Glutamatergic neuron (in vitro differentiated cells): Measurements from ENCODE around the gene GLT8D2. TPM values are rescaled to one million over a fixed set of nuclear protein-coding genes. Genes with fewer than 3 reads are reported as not detected.

Experiments used
- DNase-seq: peaks from one replicate; pipeline ENCODE4 v3.0.0; 2022
- H3K27ac Mint-ChIP-seq: one replicate; pipeline ENCODE4 v1.8.0; 2020; ENCODE audit warnings: mild to moderate bottlenecking, mixed read lengths, inconsistent platforms; ENCODE audit not compliant: unreplicated experiment
- H3K27me3 Mint-ChIP-seq: one replicate; pipeline ENCODE4 v1.8.0; 2020; ENCODE audit warnings: mild to moderate bottlenecking, moderate library complexity, mixed read lengths, inconsistent platforms; ENCODE audit not compliant: unreplicated experiment
- H3K36me3 Mint-ChIP-seq: one replicate; pipeline ENCODE4 v1.8.0; 2020; ENCODE audit warnings: mild to moderate bottlenecking, mixed read lengths, inconsistent platforms; ENCODE audit not compliant: unreplicated experiment
- H3K4me1 Mint-ChIP-seq: one replicate; pipeline ENCODE4 v1.8.0; 2020; ENCODE audit warnings: mild to moderate bottlenecking, low read depth, mixed read lengths, inconsistent platforms; ENCODE audit not compliant: unreplicated experiment
- H3K4me3 Mint-ChIP-seq: one replicate; pipeline ENCODE4 v1.8.0; 2020; ENCODE audit warnings: mild to moderate bottlenecking, mixed read lengths, inconsistent platforms; ENCODE audit not compliant: unreplicated experiment
- H3K9me3 Mint-ChIP-seq: one replicate; pipeline ENCODE4 v1.8.0; 2020; ENCODE audit warnings: mild to moderate bottlenecking, moderate library complexity, mixed read lengths, inconsistent platforms; ENCODE audit not compliant: unreplicated experiment
- total RNA-seq: library from RNA; stranded (reverse); fragmentation: NEBNext Ultra II Directional; extraction: Animal tissue kit (Norgen Biotek cat#: 25700); gene quantifications from one replicate; pipeline ENCODE4 v1.2.1, GENCODE V29; 2021; ENCODE audit not compliant: unreplicated experiment
- TF ChIP-seq, protein P1 (sequence below): fragments of 200-600 bp; sonication (generic); IDR thresholded peaks from one replicate; pipeline ENCODE4 v1.5.0; 2021; ENCODE audit not compliant: partially characterized antibody, unreplicated experiment

GLT8D2 gene
- total RNA-seq, 1 donor from 2014 or later = not detected

DNA sequence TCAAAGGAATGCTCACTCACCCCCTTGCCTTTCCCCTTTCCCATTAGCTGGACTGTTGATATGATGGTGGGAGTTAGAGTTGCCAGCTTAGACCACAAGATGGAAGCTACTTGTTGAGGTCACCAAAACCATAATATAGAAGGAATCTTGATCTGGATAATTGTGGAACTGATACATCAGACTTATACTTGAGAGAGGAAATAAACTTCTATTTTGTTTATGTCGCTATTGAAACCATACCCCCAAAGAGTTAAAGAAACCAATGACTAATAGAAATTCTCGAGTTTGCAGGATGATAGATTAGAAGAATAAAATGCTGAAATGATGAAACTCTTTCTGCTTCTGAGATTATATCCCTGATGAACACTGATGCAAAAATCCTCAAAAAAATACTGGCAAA lies 46.4 kb downstream of the GLT8D2 start:
- H3K4me3 Mint-ChIP-seq = no peak overlapping the region
- H3K36me3 Mint-ChIP-seq = no peaks in the 10 kb centered on the region

DNA sequence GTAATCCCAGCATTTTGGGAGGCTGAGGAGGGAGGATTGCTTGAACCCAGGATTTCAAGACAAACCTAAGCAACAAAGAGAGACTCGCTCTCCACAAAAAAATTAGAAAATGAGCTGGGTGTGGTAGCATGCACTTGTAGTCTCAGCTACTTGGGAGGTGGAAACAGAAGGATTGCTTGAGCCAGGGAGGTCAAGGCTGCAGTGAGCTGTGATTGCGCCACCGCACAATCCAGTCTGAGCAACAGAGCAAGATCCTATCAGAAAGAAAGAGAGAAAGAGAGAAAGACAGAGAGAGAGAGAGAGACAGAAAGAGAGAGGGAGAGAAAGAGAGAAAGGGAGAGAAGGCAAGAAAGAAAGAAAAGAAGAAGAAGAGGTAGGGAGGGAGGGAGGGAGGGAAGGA lies 47.3 kb downstream of the GLT8D2 start:
- Mint-ChIP-seq H3K9me3 (no peaks in the 10 kb centered on the region), H3K27ac (no peak overlapping the region), H3K27me3 (no peaks in the 10 kb centered on the region), H3K36me3 (no peaks in the 10 kb centered on the region), H3K4me1 (no peaks in the 10 kb centered on the region), H3K4me3 (no peak overlapping the region)
- no peak for DNase-seq
- TF ChIP-seq, protein P1, sequence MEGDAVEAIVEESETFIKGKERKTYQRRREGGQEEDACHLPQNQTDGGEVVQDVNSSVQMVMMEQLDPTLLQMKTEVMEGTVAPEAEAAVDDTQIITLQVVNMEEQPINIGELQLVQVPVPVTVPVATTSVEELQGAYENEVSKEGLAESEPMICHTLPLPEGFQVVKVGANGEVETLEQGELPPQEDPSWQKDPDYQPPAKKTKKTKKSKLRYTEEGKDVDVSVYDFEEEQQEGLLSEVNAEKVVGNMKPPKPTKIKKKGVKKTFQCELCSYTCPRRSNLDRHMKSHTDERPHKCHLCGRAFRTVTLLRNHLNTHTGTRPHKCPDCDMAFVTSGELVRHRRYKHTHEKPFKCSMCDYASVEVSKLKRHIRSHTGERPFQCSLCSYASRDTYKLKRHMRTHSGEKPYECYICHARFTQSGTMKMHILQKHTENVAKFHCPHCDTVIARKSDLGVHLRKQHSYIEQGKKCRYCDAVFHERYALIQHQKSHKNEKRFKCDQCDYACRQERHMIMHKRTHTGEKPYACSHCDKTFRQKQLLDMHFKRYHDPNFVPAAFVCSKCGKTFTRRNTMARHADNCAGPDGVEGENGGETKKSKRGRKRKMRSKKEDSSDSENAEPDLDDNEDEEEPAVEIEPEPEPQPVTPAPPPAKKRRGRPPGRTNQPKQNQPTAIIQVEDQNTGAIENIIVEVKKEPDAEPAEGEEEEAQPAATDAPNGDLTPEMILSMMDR = no peak

More for the DNA sequence above, 46.4 kb downstream of the GLT8D2 start:
- Mint-ChIP-seq H3K4me1 (no peaks in the 10 kb centered on the region), H3K27me3 (no peaks in the 10 kb centered on the region), H3K27ac (no peak overlapping the region), H3K9me3 (peaks cover 2% of the 10 kb centered on the region)
- TF ChIP-seq, protein P1 = no peak
- no peak for DNase-seq

DNA sequence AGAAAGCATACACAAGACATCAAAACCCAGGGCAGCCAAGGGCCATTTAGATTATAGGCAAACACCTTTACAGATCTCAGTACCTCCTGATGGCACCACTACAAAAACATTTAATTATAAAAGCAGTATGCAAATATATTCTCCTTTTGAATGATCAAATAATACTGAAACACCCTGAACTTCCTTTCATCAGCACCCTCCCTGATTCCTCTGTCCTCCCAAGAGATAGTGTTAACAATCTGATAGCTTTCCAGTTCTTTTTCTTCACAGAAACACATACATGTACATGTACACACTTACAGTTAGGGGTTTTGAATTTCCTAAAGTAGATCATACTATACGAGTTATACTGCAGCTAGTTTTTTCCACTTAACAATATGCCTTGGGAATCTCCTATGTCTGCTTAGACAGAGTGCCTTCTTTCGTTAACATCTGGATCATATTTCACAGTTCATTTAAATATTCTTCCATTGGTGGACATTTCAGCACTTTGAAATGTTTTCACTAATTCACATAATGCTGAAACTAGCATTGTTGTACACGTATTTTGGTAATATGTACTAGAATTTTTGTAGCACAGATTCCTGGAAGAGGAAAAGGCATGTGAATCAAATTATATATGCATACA lies 49.1 kb downstream of the GLT8D2 start:
- no peak overlapping the region for H3K4me3 Mint-ChIP-seq
- no peak overlapping the region for H3K27ac Mint-ChIP-seq
- no peak for DNase-seq
- no peaks in the 10 kb centered on the region for H3K9me3 Mint-ChIP-seq
- H3K36me3 Mint-ChIP-seq = no peaks in the 10 kb centered on the region
- H3K27me3 Mint-ChIP-seq = no peaks in the 10 kb centered on the region
- TF ChIP-seq, protein P1 = no peak
- H3K4me1 Mint-ChIP-seq = no peaks in the 10 kb centered on the region

DNA sequence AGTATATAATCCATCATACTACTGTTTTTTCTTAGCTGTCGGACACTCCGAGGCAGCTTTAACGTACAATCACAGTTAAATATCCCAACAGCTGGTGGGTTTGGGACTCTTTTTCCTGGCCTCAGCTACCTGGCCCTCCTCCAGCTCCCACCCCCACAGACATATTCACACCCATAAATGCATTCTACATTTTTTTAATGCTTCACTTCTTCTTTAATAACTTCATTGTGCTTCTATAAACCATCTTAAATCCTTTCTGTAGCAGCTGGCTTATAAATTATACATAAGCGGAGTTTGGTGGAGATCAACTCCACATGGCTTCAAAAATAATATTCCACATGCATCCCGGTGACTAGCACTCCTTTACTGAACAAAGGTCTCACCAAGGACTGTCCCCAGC lies 51.0 kb downstream of the GLT8D2 start:
- no peak for DNase-seq
- no peaks in the 10 kb centered on the region for H3K36me3 Mint-ChIP-seq
- TF ChIP-seq, protein P1 = no peak
- no peaks in the 10 kb centered on the region for H3K9me3 Mint-ChIP-seq
- no peaks in the 10 kb centered on the region for H3K27me3 Mint-ChIP-seq
- H3K4me1 Mint-ChIP-seq = no peaks in the 10 kb centered on the region
- no peak overlapping the region for H3K4me3 Mint-ChIP-seq
- H3K27ac Mint-ChIP-seq = no peak overlapping the region

DNA sequence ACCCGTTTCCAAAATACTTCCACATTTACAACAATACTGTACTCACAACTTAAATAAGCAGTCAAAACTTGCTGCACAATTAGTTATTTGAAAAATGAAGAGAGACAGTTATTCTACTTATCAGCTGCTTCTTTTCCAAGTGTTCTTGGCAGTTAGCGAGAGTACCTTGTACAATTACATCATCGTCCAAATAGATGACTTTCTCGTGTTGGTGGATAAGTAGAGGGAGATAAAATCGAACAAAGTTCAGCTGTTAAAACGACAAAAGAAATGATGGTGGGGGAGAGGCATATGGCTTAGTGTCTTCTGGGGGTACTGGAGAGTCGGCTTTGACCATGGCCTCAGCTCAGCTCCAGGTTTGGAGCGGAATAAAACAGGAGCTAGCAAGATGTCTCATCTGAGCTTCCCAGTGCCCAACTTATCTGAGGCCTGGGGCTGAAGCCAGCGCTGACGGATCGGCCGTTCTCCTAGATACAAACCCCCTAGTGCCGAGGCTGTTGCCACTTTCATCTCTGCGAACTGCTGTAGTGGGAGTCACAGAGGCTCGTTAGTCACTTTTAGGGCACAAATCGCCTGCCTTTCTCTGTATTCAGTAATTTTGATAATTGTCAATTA lies 52.6 kb downstream of the GLT8D2 start:
- Mint-ChIP-seq H3K4me3 (no peak overlapping the region), H3K27me3 (no peaks in the 10 kb centered on the region), H3K9me3 (no peaks in the 10 kb centered on the region), H3K36me3 (no peaks in the 10 kb centered on the region), H3K27ac (no peak overlapping the region), H3K4me1 (no peaks in the 10 kb centered on the region)
- TF ChIP-seq, protein P1 = no peak
- no peak for DNase-seq
